CD8-positive, alpha-beta memory T cell (primary cell): ENCODE data around the gene ARHGAP8. TPM values are rescaled to one million over a fixed set of nuclear protein-coding genes. Genes with fewer than 3 reads are reported as not detected.
"Not testable (repeated sequence)": the region's sequence is repeated elsewhere in the genome, so short reads cannot be mapped to it uniquely, and the experiment has no call there.

ENCODE experiments used
- CTCF ChIA-PET: fragments of 350-600 bp; sonication (Branson Sonifier 250); formaldehyde crosslinking; loops from one replicate; lab custom pipeline; 2021; ENCODE audit warnings: antibody characterized with exemption; lab: Charles Lee
- POLR2A ChIA-PET: fragments of 350-600 bp; sonication (Branson Sonifier 250); formaldehyde crosslinking; loops from one replicate; lab custom pipeline; 2021; ENCODE audit warnings: antibody characterized with exemption; lab: Charles Lee
- DNase-seq, 5 donors: peaks; one replicate each; pipeline versions ENCODE4 v3.0.0 to v3.0.0-alpha.2; 2020 to 2022; ENCODE audit warnings: mixed read lengths in 1 of 5
- H3K27ac ChIP-seq: one replicate; pipeline ENCODE4 v1.7.0; 2013; ENCODE audit warnings: low read depth, mild to moderate bottlenecking, low read length, moderate library complexity
- H3K27me3 ChIP-seq: 2 replicates; pipeline ENCODE4 v1.7.0; 2013; ENCODE audit warnings: low read length, mild to moderate bottlenecking; ENCODE audit not compliant: insufficient read depth, poor library complexity, severe bottlenecking
- H3K36me3 ChIP-seq: 2 replicates; pipeline ENCODE4 v1.7.0; 2013; ENCODE audit warnings: mild to moderate bottlenecking, low read length, moderate library complexity; ENCODE audit not compliant: insufficient read depth
- H3K4me1 ChIP-seq: 2 replicates; pipeline ENCODE4 v1.7.0; 2013; ENCODE audit warnings: mild to moderate bottlenecking, low read length, moderate library complexity; ENCODE audit not compliant: insufficient read depth
- H3K4me3 ChIP-seq: 2 replicates; pipeline ENCODE4 v1.7.0; 2013; ENCODE audit warnings: mild to moderate bottlenecking, low read length
- H3K9me3 ChIP-seq: 2 replicates; pipeline ENCODE4 v1.7.0; 2013; ENCODE audit warnings: mild to moderate bottlenecking, low read length
- H3K27ac Mint-ChIP-seq, 8 donors: one replicate each; pipeline ENCODE4 v1.8.0; 2020 to 2021; ENCODE audit warnings: mixed read lengths in 8 of 8, mild to moderate bottlenecking in 6 of 8, inconsistent platforms in 3 of 8, moderate library complexity in 3 of 8
- H3K27me3 Mint-ChIP-seq, 2 donors: one replicate each; pipeline ENCODE4 v1.8.0; 2020 to 2021; ENCODE audit warnings: mixed read lengths in 2 of 2, mild to moderate bottlenecking in 1 of 2, moderate library complexity in 1 of 2
- H3K36me3 Mint-ChIP-seq, 3 donors: one replicate each; pipeline ENCODE4 v1.8.0; 2020 to 2021; ENCODE audit warnings: mixed read lengths in 3 of 3, inconsistent platforms in 1 of 3, mild to moderate bottlenecking in 1 of 3
- H3K4me1 Mint-ChIP-seq, 3 donors: one replicate each; pipeline ENCODE4 v1.8.0; 2020 to 2021; ENCODE audit warnings: mixed read lengths in 3 of 3, inconsistent platforms in 1 of 3, mild to moderate bottlenecking in 1 of 3
- H3K4me3 Mint-ChIP-seq, 7 donors: one replicate each; pipeline ENCODE4 v1.8.0; 2020 to 2021; ENCODE audit warnings: mixed read lengths in 7 of 7, mild to moderate bottlenecking in 6 of 7, moderate library complexity in 4 of 7, inconsistent platforms in 2 of 7
- H3K9me3 Mint-ChIP-seq, 5 donors: one replicate each; pipeline ENCODE4 v1.8.0; 2020 to 2022; ENCODE audit warnings: mixed read lengths in 5 of 5, mild to moderate bottlenecking in 3 of 5, moderate library complexity in 2 of 5, inconsistent platforms in 1 of 5
- polyA plus RNA-seq: library from polyadenylated mRNA; unstranded; fragments of 300-500 nt; fragmentation: Illumina TruSeq; gene quantifications from one replicate; pipeline ENCODE4 v1.2.3, GENCODE V29; 2021
- total RNA-seq, 2 experiments: library from RNA; stranded (reverse); gene quantifications; one replicate each; pipeline ENCODE4 v1.2.3, GENCODE V29; 2021

Gene ARHGAP8
- total and polyA plus RNA-seq, 3 experiments from 2014 or later, result 0.42 to 0.49 TPM; not detected in 1

- Histone ChIP-seq H3K27ac (no peak overlapping the region), H3K4me3 (no peak overlapping the region), H3K27me3 (no peaks in the 10 kb centered on the region), H3K9me3 (no peaks in the 10 kb centered on the region), H3K36me3 (no peaks in the 10 kb centered on the region), H3K4me1 (no peaks in the 10 kb centered on the region)
- Mint-ChIP-seq H3K4me3 (no peak overlapping the region), H3K27me3 (peaks cover 15 to 16% of the 10 kb centered on the region in 2 donors), H3K27ac (peak overlapping the region in 1 of 8 donors; percentile 75), H3K9me3 (no peaks in the 10 kb centered on the region), H3K36me3 (no peaks in the 10 kb centered on the region), H3K4me1 (no peaks in the 10 kb centered on the region)
- DNase-seq, result no peak
- CTCF ChIA-PET, result no interaction called here
- POLR2A ChIA-PET, result no interaction called here
Observed at GRCh38 chr22:44745853-44746789, 6.3 kb upstream of the ARHGAP8 start.

- Mint-ChIP-seq H3K27me3 (peaks cover 18 to 25% of the 10 kb centered on the region in 2 donors), H3K27ac (peak overlapping the region in 1 of 8 donors; percentile 7)
- H3K27ac ChIP-seq, H3K4me3 Mint-ChIP-seq, H3K9me3 ChIP-seq, H3K36me3 Mint-ChIP-seq, H3K4me3 ChIP-seq, H3K4me1 Mint-ChIP-seq, H3K27me3 ChIP-seq, H3K4me1 ChIP-seq, H3K36me3 ChIP-seq, DNase-seq, H3K9me3 Mint-ChIP-seq, POLR2A ChIA-PET: not testable (repeated sequence)
- CTCF ChIA-PET, result interaction anchor here (1.0 kb wide), 1 partner anchor 13 kb away, joined by 3 read pairs; no protein-coding TSS in a partner anchor
Observed at GRCh38 chr22:44747784-44748127, 4.6 kb upstream of the ARHGAP8 start.

- H3K4me1 ChIP-seq, result peaks cover 4% of the 10 kb centered on the region
- H3K27ac ChIP-seq, result no peak overlapping the region
- Mint-ChIP-seq H3K4me3 (no peak overlapping the region), H3K27me3 (peaks cover 26 to 31% of the 10 kb centered on the region in 2 donors), H3K4me1 (peaks cover 0 to 7% (median 2%) of the 10 kb centered on the region in 3 donors), H3K36me3 (no peaks in the 10 kb centered on the region), H3K9me3 (no peaks in the 10 kb centered on the region), H3K27ac (no peak overlapping the region)
- H3K9me3 ChIP-seq, result no peaks in the 10 kb centered on the region
- peaks cover 8% of the 10 kb centered on the region for H3K27me3 ChIP-seq
- DNase-seq, result no peak
- CTCF ChIA-PET, result no interaction called here
- no peaks in the 10 kb centered on the region for H3K36me3 ChIP-seq
- H3K4me3 ChIP-seq, result no peak overlapping the region
- POLR2A ChIA-PET, result no interaction called here
Observed at GRCh38 chr22:44748524-44748923, 3.9 kb upstream of the ARHGAP8 start.

- Mint-ChIP-seq H3K27ac (no peak overlapping the region), H3K9me3 (no peaks in the 10 kb centered on the region), H3K4me1 (peaks cover 0 to 7% (median 2%) of the 10 kb centered on the region in 3 donors), H3K27me3 (peaks cover 43 to 46% of the 10 kb centered on the region in 2 donors), H3K36me3 (no peaks in the 10 kb centered on the region), H3K4me3 (peak overlapping the region in 1 of 7 donors; percentile 32)
- H3K4me1 ChIP-seq, result peaks cover 4% of the 10 kb centered on the region
- ChIA-PET POLR2A (no interaction called here), CTCF (no interaction called here)
- no peak overlapping the region for H3K27ac ChIP-seq
- H3K27me3 ChIP-seq, result peaks cover 12% of the 10 kb centered on the region
- DNase-seq, result no peak
- no peaks in the 10 kb centered on the region for H3K9me3 ChIP-seq
- H3K36me3 ChIP-seq, result no peaks in the 10 kb centered on the region
- H3K4me3 ChIP-seq, result no peak overlapping the region
Observed at GRCh38 chr22:44750481-44750880, 1.9 kb upstream of the ARHGAP8 start.

GRCh38 chr22:44753189-44754042, 1.0 kb downstream of the ARHGAP8 start:
- H3K9me3 ChIP-seq, result no peaks in the 10 kb centered on the region
- no peaks in the 10 kb centered on the region for H3K36me3 Mint-ChIP-seq
- H3K27me3 Mint-ChIP-seq, result peaks cover 42 to 56% of the 10 kb centered on the region in 2 donors
- POLR2A ChIA-PET, result no interaction called here
- H3K4me3 Mint-ChIP-seq, result peak overlapping the region; percentile 36 to 79 (median 57)
- no peaks in the 10 kb centered on the region for H3K36me3 ChIP-seq
- H3K4me1 Mint-ChIP-seq, result peaks cover 0 to 7% (median 2%) of the 10 kb centered on the region in 3 donors
- H3K27ac ChIP-seq, result no peak overlapping the region
- peak overlapping the region in 2 of 8 donors; percentile 26 to 43 for H3K27ac Mint-ChIP-seq
- CTCF ChIA-PET, result no interaction called here
- H3K9me3 Mint-ChIP-seq, result no peaks in the 10 kb centered on the region
- no peak overlapping the region for H3K4me3 ChIP-seq
- DNase-seq, result peak in 1 of 5 donors; percentile 24
- H3K4me1 ChIP-seq, result peaks cover 4% of the 10 kb centered on the region
- peaks cover 12% of the 10 kb centered on the region for H3K27me3 ChIP-seq

GRCh38 chr22:44754998-44755397, 2.6 kb downstream of the ARHGAP8 start:
- H3K36me3 Mint-ChIP-seq, result no peaks in the 10 kb centered on the region
- POLR2A ChIA-PET, result no interaction called here

GRCh38 chr22:44755417-44755816, 3.0 kb downstream of the ARHGAP8 start:
- ChIA-PET CTCF (interaction anchor here (1.3 kb wide), 1 partner anchor 71 kb away, joined by 3 read pairs; no protein-coding TSS in a partner anchor), POLR2A (no interaction called here)
- no peak for DNase-seq
- Histone ChIP-seq H3K36me3 (no peaks in the 10 kb centered on the region), H3K4me3 (no peak overlapping the region), H3K9me3 (no peaks in the 10 kb centered on the region), H3K4me1 (peaks cover 4% of the 10 kb centered on the region), H3K27ac (no peak overlapping the region), H3K27me3 (peaks cover 12% of the 10 kb centered on the region)
- Mint-ChIP-seq H3K27ac (no peak overlapping the region), H3K4me1 (peaks cover 0 to 7% (median 2%) of the 10 kb centered on the region in 3 donors), H3K9me3 (no peaks in the 10 kb centered on the region), H3K27me3 (peaks cover 45 to 52% of the 10 kb centered on the region in 2 donors), H3K4me3 (peak overlapping the region in 1 of 7 donors; percentile 72), H3K36me3 (no peaks in the 10 kb centered on the region)

More at GRCh38 chr22:44754998-44755397, 2.6 kb downstream of the ARHGAP8 start:
- peaks cover 4% of the 10 kb centered on the region for H3K4me1 ChIP-seq
- CTCF ChIA-PET, result interaction anchor here (1.3 kb wide), 1 partner anchor 70 kb away, joined by 3 read pairs; no protein-coding TSS in a partner anchor
- H3K9me3 ChIP-seq, result no peaks in the 10 kb centered on the region
- H3K27ac Mint-ChIP-seq, result no peak overlapping the region
- H3K27me3 ChIP-seq, result peaks cover 12% of the 10 kb centered on the region
- peaks cover 45 to 56% of the 10 kb centered on the region in 2 donors for H3K27me3 Mint-ChIP-seq
- no peak overlapping the region for H3K4me3 Mint-ChIP-seq
- H3K4me3 ChIP-seq, result no peak overlapping the region
- H3K27ac ChIP-seq, result no peak overlapping the region
- no peaks in the 10 kb centered on the region for H3K9me3 Mint-ChIP-seq
- H3K4me1 Mint-ChIP-seq, result peaks cover 0 to 7% (median 2%) of the 10 kb centered on the region in 3 donors
- no peak for DNase-seq
- H3K36me3 ChIP-seq, result no peaks in the 10 kb centered on the region
